HG03558 (cell line): Measurements from ENCODE around the gene CHST3.
"Not testable (repeated sequence)": the region's sequence is repeated elsewhere in the genome, so short reads cannot be mapped to it uniquely, and the experiment has no call there.

ENCODE experiments used
- ATAC-seq: cut with Tn5 transposase; IDR thresholded peaks from one replicate; pipeline ENCODE4 v1.9.1; 2021; ENCODE audit warnings: moderate number of reproducible peaks; ENCODE audit not compliant: unreplicated experiment; ENCODE audit errors: extremely low read depth

Gene CHST3

DNA sequence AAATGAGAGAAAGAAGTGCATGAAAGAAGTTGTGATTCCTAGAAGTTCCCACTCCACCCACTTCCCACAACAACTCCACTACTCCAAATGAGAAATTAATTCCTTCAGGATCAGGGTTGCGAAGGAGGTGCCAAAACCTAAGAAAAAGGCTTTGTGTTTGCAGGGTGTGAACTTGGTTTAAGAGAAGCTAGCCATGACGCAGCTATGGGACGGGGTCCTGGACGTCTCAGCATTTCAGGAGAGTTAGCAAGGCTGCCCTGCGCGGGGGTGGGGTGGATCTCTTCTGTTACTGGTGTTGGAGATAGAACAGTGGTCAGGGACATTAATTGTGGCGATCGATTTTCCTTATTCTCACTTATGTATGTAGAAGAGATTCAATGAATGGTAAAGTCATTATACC lies 61.2 kb downstream of the CHST3 start:
- no peak for ATAC-seq

GRCh38 chr10:72025832-72026231 lies 61.6 kb downstream of the CHST3 start:
- ATAC-seq: no peak

DNA sequence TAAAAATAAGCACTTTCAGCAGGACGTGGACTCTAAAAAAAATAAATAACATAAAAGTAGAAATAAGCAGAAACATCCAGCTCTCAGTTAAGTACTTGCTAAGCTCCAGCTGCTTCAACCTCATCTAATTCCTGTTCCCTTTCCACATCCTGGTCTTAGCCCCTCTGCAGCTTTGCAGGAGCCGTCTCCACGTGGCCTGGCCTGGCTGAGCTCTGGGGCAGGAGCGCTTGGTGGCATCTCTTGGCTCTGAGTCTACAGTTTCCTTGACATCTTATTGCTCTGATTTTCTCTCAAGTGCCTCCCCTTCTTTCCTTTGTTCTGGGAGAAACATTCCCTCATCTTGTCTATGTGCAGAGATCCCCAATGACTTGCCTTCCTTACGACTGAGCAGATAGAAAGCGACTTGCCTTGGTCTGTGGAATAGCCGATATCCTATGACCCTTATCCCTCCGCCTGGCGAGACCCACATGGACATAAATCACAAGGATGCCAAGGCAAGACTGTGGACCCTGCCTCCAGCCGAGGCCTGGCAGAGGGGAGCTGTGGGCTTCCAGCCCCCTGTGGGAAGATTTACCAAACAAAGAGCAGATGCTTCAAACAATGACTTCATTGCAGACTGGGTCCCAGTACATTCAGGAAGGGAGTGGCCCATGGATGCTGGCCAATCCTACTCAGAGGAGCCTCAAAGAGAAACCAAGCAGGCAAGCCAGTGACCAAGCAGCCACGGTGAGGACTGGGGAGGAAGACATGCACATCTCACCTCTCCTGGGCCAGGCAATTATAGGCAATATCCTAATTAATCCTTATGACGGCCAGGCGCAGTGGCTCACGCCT lies 62.3 kb downstream of the CHST3 start:
- no peak for ATAC-seq

GRCh38 chr10:72027498-72027897 lies 63.3 kb downstream of the CHST3 start:
- ATAC-seq: no peak

DNA sequence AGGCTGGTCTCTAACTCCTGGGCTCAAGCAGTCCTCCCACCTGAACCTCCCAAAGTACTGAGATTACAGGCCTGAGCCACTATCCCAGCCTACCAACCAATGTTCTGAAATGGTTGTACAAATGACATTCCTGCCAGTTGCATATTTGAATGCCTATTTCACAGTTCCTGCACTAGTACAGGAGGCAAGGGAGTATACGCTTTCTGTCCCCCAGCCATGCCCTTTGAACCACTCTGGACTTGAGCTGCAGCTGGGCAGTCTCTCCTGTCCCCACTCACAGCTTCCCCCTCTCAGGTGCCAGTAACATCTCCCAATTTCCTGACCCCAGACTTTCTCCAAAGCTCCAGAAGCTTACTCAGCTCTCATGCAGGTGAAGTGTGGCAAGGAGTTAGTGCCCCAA lies 65.2 kb downstream of the CHST3 start:
- no peak for ATAC-seq

GRCh38 chr10:72030762-72031543 lies 66.8 kb downstream of the CHST3 start:
- ATAC-seq: no peak

- no peak for ATAC-seq
These were observed 67.5 kb downstream of the CHST3 start for GRCh38 chr10:72031706-72032105.

DNA sequence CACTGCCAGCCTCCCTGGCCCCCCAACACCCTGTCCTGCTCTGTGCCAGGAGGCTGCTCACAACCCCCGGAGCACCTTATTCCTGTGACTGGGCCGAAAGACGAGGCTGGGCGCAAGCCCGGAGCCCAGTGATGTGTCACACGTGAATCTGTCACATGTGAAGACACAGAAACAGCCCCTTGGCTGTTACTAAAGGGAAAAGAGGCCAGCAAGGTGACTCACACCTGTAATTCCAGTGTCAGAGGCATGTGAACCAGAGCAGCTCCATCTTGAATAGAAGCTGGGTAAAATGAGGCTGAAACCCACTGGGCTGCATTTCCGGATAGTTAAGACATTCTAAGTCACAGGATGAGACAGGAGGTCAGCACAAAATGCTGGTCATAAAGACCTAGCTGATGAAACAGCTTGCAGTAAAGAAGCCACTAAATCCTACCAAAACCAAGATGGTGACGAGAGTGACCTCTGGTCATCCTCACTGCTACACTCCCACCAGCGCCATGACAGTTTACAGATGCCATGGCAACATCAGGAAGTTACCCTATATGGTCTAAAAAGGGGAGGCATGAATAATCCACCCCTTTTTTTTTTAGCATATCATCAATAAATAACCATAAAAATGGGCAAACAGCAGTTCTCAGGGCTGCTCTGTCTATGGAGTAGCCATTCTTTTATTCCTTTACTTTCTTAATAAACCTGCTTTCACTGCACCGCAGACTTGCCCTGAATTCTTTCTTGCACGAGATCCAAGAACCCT lies 68.4 kb downstream of the CHST3 start:
- ATAC-seq: not testable (repeated sequence)

DNA sequence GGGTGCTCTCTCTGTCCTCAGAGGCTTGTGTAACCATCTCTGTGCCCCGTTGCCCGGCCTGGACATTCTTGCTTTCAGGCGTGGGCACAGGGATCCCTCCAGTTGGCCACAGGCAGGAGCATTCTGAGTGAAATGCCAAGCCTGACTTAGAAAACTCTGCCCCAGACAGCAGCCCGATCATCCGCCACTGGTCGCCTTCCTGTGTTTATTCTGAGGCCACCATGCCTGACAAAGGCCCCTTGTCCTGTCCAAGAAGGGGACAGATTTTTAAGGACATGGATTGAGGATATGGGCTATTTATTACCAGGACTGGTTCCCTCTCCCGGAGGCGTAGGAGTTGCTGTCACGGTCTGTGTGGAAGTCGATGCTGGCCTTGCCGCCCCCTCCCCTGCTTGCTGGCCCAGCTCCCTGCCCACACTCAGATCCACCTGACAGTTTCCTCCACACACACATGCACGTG lies 69.9 kb downstream of the CHST3 start:
- ATAC-seq: no peak

DNA sequence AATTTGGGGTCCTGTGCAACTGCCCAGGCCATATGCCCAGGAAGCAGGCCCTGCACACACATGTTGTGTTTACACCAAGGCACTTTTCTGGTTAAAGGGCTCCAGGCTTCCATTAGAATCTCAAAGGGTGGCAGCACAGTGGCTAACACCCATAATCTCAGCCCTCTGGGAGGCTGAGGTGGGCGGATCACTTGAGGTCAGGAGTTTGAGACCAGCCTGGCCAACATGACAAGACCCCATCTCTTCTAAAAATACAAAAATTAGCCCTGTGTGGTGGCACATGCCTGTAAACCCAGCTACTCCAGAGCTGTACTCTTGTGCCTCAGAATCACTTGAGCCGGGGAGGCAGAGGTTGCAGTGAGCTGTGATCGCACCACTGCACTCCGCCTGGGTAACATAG lies 70.6 kb downstream of the CHST3 start:
- ATAC-seq: no peak

DNA sequence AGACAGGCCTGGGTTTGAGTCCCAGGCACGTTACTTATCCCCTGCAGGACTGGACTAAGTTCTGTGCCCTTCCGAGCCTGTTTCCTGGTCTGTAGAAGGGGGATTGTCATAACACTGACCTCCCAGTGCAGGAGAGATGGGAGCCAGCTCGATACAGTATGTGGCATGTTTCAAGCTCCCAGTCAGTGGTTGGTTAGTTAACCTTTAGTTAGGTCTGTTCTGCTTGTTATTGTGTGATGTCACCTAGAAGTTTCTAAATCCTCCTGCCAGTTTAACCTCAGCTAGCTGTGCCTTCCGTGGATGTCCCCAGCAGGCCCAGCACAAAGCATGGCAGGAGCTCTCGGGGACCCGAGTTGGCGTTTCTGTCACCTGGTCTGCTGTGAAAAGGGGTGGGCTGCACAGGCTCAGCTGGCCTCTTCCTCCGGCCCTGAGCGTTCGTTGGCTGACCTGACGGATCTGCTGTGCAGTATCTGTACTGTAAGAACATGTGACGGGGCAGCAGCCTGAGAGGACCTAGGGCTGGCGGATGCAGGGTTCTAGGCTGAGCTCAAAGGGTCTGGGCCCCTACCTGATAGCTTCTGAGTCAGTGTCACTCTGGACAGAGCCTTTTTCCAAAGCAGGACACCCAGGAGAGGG lies 71.2 kb downstream of the CHST3 start:
- no peak for ATAC-seq

DNA sequence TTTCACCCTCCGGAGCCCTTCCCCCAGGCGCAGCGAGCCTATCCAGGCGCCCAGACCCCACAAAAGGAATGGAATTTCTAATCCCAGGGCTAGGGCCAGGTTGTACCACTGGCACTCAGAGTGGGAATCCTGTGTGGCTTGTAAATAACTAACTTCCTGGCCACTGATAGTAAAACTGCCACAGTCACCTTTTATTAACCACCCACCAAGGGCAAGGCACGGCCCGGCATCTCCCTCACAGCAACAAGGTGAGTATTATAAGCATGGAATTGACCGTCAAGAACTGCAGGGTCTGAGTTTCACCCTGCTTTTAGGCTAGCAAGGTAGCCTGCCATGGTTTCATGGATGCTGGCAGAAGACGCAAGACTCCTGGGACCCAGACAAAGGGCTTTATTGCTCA lies 73.1 kb downstream of the CHST3 start:
- ATAC-seq: no peak

- ATAC-seq: no peak
These were observed 73.6 kb downstream of the CHST3 start for GRCh38 chr10:72037811-72038210.

GRCh38 chr10:72038458-72039001 lies 74.3 kb downstream of the CHST3 start:
- ATAC-seq: no peak

DNA sequence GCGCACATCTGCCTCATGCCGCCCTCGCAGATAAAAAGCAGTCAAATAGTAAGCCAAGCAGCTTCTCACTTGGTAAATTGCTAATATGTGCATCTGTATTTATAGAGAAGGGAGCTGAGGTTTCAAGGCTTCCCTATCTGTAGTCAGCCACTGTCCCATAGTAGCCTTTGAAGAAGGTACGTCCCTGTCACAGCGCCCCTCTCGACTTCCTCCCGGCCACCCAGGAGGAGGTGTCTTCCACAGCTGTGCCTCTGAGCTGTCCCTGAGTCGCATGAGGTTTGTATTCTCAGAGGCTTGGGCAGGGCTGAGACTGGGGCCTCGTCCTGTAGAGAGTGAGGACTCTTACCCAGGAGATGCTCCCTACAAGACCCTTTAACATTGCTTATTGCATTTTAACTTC lies 75.2 kb downstream of the CHST3 start:
- no peak for ATAC-seq

GRCh38 chr10:72041491-72041890 lies 77.3 kb downstream of the CHST3 start:
- no peak for ATAC-seq

DNA sequence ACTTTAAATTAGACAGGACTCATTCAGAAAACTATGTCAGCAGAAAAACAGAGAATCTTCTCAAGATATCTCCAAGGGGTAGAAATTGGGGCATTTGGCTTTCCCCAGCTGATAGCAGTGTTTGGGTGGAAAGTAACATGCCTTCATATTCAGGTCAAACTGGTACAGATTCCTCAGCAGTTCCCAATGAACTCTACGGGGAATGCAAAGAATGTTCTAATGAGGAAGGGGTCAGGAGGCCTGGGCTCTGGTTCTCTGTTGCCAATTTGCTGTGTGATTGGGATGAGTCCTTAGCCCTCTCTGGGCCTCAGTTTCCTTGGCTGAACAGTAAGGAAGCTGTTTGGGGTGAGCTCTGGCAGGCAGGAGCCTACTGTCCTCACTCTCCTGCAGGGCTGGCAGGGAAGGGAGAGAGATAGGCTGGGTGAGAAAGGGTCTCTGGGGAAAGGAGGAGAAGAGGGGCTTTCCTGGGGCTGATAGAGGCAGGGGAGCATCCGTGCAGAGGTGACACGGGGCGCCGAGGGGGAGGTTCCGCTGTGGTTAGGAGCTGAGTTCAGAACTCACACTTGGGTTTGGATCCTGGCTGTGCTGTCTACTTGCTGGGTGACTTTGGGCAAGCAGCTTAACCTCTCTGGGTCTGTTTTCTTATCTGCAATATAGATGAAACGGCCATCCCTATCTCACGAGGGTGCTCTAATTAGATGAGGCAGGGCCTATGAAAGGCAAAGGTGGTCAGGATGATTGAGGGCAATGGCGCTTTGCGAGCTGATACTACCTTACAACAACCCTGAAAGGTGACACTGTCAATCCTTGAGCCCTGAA lies 79.0 kb downstream of the CHST3 start:
- ATAC-seq: no peak

DNA sequence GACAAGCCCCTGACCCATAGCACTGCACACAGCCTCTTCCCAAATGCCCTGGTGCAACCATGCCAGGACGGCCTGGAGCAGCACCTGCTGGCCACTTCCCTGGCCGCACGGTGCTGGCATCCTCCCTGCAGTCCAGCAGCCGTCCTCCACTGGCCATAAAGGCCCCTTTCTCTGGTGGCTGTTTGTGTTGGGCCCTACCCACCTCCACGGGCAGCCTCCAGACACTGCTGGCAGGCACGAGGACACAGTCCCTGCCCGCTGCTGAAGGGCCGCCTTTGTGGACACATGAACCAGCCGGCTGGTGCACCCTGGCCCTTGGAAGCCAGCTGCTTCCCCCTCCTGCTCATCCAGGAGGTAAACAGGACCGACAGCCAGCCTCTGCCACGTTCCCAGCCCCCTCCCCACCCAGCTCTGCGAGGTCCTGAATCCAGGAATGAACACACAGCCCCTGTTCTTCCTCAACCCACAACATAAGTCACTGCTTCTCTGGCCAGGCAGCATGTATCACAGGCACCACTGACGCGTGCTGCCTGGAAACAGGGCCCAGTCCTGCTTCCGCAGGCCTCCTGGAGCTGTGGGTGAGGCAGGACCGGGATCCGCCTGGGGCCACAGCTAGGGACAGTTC lies 80.3 kb downstream of the CHST3 start:
- ATAC-seq: no peak

DNA sequence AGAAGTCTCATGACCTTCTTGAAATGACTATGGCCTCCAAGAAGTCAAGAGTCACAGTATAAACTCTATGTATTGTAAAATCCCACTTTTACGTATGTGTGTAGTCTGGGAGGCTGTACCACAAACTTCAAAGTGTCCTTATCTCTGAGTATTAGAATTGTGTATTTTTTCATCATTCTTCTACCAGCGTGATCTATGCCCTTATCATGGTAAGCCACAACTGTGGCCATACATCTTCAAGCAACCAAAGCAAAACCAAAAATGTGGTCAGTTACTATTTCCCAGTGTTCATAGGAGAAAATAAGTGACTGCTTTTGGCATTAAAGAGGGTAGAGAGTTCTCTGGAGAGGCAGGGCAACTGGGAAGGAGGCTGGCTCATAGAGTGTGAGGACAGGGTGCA lies 81.4 kb downstream of the CHST3 start:
- ATAC-seq: no peak
